ENCODE results near the gene BRME1.

BRME1 gene

DNA sequence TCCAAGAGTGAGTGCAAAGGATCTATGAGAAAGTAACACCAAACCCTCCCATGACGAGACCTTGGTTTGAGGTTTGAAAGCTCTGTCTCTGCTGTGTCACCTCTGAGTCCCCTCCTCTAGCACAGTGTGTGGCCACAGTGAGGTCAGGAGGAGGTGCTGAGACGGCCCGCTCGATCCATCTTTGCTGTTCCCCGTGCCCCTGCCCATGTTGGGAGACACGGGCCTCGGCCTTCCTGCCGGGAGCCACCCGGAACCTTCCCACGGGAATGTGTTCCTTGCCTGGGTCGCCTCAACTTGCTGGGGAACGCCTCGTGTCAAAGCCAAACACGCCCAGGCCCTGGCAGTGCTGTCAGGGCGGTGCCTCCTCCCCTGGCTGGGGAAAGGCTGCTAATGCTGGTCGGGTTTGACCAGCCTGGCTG, 18.9 kb downstream of the BRME1 start:
- DNase-seq = no peak

DNA sequence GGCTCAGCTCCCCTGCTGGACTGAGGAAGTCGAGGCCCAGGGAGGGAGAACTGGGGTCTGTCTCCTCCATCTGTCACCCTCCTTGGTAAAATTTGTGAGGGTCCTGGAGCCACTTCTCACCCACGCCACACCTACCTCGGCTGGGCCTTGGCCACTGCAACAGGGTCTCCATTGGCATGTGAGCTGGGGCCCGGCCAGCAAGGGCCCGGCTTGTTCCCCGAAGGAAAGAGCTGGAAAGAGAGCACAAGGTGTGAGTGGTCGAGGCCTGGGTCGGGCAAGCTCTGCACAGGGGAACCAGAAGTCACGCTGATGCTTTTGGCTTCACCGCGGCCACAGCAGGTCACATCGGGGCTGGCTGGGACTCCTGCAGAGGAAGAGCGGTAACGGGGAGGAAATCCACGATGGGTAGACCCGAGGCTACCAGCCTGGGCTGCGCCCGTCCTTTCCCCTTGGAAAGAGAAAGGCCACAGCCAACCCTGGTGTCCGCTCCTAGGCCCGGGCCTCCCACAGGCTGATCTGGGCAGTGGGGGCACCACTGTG, 20.0 kb downstream of the BRME1 start:
- no peak for DNase-seq

DNA sequence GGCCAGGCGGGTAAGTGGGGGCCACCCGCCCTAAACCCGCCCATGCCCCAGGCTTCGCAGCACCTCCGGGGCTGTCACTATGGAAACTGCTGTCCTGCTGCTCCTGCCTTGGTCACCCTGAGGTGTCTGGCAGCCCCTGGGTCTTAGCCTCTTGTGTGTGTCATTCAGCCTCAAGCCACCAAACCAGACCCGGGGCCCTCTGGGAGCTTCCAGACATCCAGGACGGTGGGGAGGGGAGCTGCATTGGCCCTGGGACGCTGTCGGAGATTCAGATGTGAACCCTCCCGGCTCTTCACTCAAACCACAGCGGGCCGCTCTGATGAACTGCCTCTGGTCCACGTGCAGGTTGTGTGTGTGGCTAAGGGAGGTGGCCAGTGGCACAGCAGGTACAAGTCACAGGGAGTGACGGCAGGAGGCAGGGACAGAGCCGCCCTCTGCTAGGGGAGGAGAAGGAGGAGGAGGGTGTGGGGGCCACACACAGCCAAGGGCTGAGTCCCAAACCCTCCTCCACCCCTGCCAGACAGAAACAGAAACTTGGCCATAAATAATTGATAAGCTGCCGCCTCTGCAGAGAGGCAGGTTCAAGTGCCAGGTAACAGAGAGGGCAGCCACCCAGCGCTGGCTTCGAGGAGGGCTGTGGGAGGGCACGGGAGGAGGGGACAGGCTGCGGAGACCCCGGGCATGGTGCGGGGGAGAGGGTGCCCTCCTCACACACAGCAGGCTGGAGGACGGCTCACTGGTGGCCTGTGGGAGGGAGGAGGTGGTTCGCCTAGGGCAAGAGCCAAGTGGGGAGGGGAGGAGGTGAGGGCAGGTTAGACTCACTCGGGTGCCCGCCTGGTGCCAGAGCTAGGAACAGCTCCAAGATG, 21.0 kb downstream of the BRME1 start:
- DNase-seq = peak; percentile 54

DNA sequence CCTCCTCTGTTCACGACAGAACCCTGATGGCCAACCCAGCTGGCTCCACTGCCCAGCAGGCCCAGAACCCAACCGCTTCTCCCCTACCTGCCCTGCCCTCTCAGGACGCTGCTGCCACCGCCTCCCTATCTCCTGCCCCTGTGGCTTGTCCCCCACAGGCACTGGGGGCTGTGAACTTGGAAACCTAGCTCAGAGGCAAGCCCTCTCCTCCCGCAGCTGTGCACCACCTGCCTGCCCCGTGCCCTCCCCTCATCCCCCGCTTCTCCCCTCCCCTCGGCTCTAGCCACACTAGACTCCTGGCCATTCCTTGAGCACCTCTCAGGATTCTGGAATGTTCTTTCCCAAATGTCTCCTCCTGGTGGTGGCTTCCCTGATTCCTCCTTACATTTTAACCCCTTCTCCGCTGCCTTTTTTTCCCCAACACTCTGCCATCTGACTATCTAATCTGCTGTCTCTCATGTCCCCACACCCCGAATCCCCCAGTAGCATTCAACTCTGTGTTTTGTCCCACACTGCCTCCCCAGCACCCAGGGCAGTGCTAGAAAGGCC, 22.3 kb downstream of the BRME1 start:
- DNase-seq = no peak

DNA sequence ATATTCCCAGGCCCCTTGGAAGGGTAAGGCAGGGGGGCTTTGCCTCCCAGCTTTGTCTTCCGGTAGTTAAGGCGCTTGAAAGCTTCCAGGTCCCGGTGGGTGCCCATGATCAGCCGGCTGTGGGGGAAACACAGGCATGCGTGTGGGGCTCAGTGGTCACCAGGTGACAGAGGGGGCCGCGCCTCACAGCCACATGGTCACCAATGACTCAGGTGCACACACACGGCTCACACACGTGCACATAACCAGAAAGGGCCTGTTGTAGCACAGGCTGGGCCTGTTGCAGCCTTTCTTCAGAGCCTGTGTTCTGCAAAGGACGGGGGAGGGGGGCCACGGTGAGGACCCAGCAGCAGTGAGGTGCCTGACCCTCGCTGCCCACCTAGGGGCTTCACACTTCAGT, 23.1 kb downstream of the BRME1 start:
- DNase-seq = no peak

DNA sequence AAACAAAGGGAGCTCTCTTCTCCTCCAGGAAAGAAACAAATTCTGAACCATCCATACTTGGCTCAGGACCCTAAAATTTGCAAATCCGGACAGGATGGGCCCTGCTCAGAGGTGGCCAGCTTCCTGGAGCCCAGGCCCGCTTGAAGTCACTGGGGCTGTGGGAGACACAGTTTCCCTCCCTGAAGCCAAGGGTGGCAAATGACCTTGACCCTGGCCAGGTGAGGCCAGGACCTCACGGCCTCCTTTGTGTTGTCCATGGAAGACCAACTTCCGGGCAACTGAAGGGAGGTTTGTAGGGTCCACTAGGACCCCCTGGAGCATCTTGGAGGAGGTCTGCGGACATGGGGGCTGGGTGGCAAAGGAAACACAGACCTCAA, 23.5 kb downstream of the BRME1 start:
- no peak for DNase-seq

DNA sequence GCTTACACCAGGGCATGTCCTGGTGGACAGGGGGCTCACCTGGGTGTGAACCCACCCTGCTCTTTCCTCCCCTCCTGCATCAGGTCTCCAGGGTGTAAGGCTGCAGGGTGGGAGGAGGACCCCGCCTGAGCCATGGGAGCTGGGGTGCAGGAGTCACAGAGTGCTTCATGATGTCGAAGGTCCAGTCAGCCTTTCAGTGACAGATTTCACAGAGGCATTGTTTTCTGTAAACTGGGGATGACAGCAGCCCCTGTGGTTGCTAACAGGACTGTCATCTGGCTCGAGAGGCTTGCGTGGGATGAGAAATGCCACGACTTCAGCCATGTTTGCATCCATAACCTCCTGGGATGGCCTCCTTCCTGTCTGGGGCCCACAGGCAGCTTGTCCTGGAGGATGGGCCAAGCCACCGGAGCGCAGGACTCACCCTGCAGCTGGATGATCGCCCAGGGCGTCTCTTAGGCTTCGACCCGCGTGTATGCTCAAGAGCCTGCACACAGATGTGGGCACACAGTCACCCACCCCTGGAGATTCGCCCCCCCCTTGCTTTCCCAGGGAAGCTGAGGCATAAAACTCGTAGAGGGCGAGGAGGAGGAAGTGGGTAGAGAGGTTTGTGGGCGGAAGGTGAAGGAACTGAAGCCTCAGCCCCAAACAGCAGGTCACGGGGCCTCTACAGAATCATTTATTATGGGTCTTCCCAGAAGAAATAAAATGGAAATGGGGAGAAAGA, 24.1 kb downstream of the BRME1 start:
- DNase-seq = no peak

DNA sequence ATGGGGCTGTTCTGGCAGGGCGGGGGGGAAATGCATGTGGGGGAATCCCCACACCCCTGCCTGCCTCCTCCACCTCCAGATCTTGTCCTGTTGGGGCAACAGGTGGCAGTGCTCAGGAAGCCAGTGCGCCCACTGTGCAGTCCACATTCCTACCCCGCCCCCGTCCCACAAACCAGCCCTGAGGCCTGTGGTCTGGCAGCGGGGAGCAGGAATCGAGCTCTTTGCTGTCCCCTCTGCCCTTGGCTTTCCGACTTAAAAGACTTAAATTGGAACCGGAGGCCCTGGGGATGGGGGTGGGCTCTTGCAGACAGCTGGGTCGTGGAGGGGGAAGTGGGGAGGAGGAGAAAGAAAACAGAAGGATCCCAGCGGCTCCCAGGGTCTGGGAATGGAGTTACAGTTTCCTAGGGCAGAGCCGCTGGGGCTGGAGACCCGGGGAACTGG, 24.6 kb downstream of the BRME1 start:
- no peak for DNase-seq

DNA sequence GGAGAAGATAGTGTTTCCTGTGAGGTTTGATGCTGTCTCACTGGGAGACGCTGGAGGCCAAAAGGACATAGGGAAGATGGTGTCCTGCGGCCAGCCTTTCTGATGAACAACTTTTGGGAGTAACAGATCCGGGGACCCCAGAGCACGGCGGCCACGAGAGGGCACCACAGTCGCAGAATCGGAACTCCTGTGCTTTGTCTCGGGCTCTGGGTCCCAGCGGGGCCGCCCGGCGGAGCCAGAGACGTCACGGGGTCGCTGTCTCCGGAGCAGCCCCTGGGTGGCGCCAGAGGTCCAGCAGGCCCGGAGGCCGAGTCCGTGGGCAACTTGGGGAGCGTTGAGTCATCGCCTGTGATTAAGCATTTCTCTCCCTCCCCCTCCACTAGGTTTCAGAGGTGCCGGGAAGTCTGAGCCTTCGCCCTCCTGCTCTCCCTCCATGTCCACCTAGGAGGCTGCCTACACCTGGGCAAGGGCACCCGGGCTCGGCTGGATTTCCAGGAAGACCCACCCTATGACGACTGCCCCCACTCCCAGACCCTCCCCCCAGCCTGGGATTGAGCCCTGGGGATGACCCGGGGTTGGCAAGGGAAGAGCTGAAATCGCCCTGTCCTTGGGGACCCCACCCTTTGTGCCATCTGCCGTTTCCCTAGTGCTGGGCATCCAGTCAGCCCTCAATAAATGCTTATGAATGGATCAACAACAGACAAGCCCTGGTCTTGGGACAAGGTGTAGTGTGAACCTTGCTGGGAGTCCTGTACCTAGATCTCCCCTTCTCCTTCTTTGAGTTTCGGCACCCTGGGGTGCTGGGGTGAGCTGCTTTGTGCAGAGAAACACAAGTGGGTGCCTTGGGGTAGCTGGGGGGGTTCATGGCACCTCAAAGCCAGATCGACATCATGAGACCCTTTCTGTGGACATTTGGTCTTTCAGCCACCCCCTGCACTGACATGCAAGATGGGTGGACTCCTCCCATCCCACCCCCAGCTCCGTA, 25.6 kb downstream of the BRME1 start:
- peak; percentile 87 for DNase-seq

DNA sequence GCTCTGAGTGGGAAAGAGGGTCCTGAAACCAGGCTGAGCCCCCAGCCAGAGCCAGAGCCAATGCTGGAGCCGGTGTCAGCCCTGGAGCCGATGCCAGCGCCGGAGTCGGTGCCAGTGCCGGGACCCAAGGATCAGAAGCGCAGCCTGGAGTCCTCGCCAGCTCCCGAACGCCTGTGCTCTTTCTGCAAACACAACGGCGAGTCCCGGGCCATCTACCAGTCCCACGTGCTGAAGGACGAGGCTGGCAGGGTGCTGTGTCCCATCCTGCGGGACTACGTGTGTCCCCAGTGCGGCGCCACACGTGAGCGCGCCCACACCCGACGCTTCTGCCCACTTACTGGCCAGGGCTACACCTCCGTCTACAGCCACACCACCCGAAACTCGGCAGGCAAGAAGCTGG, 28.6 kb downstream of the BRME1 start:
- no peak for DNase-seq

DNA sequence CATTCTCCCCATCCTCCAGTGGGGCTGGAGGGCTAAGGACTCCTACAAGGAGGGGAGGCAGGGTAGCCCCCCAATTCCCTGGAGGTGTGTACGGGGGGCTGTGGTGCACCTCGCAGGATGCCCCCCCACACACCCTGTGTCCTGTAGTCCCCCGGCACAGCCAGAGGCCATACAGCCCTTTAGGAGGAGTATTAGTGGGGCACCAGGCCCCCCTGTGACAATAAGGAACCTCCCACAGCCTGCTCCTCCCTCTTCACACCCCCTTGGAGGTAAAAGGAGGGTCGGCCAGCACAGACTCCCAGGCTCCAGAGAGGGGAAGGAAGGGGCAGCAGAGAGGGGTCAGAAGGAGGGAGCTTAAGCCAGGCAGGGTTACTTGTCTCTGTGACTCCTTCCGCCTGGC, 29.1 kb downstream of the BRME1 start, which contains the start of gene NANOS3:
NANOS3 (plus strand) TSS at position 301 of the 400 bp plus-strand sequence. CDS start 115 bp downstream, outside the sequence.
- no peak for DNase-seq

DNA sequence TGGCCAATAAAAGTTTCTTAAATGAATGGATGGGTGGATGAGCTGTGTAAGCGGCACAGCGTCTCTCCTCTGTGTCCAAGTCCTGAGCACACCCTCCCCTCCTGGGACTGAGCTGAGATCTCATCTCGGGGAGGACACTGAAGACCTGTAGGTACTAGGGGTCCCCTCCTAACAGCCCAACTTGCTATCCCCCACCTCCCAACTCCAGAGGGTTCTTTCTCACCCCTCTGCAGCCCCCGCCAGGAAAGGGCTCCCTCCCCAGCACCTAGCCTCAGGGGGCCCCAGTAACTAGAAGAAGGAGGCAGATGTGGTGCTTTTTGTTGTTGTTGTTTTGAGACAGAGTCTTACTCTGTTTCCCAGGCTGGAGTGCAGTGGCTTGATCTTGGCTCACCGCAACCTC, 30.1 kb downstream of the BRME1 start:
- no peak for DNase-seq

DNA sequence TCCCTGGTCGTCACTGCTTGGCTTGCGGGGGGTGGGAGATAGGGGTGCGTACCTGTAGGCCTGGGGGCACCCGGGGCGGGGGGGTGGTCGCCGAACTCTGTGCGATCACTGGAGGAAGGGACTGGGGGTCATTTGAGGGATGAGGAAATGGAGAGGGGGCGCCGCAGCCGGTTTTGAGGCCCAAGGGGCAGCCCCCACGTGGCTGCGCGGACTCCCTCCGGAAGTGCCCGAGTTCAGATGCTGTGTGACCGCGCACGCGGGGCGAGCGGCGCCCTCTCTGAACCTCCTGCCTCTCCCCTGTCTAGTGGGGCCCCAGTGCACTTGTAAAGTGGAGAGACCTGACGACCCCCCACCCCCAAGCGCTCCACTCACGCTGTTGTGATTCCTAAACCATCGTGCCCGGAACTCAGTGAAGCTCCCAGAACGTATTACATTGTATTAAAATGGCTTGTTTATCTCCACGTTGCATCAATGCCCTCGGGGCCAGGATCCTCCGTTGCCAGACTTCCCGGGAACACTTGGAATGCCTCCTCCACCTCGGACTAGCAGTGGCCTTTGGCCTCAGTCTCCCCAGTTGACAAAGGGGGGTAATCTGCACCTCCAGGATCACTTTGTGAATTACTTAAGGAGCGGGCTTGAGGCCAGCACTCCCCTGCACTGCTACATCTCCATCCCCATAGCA, 31.9 kb downstream of the BRME1 start:
- DNase-seq = no peak

DNA sequence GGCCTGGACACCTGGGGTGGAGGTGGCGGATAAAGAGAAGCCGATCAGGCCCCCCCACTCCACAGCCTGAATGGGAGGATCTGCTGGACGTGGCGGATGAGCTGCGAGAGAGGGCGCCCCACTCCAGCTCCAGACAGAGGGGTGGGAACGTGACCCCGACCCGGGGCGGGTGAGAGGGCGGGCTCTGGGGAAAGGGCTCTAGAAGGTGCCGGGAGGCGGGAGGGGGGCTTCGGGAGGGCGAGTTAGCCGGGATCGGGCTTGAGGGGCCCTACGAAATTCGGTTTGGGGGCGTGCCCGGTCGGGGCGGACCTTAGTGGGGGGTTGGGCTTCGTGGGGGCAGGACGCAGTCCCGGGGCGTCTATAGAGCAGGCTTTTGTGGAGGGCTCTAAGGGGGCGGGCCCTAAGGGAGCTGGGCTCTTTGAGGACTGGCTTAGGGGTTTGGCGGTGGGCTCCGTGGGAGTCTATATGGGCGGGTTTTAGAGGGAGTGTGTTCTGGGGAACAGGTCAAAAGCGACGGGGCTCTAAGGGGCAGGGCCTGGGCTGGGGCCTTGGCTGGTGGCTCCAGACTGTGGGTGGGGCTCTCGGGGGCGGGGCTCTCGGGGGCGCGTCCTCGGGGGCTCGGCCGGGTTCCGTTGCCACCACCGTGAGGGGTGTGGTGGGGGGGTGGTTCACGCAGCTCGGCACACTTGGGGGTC, 33.1 kb downstream of the BRME1 start:
- DNase-seq = no peak

DNA sequence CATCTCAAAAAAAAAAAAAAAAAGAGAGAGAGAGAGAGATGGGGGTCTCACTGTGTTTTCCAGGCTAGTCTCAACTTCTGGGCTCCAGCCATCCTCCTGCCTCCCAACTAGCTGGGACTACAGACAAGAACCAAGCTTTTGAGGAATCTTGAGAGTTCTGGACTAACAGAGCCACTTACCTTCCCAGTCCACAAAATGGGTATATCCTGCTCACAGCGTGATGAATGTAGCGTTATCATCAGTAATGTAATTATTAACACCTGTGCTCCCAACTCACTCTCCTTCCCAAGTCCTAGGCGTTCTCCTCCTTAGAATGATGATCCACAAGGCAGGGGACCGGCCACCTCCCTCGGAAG, 33.6 kb downstream of the BRME1 start:
- no peak for DNase-seq

DNA sequence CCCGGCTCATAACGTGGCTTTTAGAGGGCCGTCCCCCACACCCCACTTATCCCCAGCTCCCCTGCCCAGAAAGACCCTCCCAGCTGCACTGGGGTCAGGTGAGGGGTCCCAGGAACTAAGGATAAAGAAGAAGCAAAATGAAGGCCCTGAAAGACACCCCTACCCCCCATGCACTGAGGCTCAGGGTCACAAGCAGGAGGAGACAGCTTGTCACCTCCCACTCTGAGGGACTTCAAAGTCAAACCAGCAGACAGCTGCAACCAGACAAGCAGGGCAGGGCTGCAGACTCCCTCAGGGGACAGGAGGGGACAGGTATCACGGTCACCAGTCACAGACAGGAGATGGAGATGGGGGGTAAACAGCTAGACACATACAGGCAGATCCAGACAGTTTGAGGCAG, 35.0 kb downstream of the BRME1 start:
- no peak for DNase-seq

DNA sequence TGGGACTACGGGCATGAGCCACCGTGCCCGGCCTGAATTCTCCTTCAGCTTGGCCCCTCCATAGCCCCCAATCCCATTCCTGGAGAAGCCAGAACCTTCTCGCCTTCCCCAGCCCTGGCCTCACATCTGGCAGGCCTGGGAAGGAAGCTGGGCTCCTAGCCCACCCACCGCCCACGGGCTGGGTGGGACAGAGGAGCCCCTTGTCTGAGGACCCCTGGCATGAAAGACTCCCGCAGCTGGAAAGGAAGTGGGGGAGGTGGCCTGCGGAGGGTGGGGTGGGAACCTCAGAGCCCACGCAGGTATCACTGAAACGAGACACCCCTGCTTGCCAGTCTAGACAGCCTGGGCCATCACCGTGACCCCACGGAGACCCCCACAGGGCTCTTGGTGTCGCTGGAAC, 36.6 kb downstream of the BRME1 start:
- no peak for DNase-seq

DNA sequence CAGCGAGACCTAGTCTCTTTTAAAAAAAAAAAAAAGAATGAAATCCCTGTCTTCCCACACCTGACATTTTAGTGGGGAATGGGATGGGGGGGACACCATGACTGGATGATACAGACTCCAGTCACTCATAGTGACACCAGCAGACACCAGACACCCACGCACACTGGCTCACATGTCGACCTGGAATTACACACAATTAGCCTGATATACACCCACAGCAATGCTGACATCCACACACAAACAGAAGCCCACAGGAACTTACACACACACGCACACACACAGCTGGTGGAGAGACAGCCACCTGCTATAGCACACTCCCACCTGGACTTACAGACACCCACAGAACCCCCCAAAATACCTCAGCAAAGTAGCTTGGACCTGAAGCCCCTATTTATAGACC, 37.3 kb downstream of the BRME1 start:
- DNase-seq = no peak

DNA sequence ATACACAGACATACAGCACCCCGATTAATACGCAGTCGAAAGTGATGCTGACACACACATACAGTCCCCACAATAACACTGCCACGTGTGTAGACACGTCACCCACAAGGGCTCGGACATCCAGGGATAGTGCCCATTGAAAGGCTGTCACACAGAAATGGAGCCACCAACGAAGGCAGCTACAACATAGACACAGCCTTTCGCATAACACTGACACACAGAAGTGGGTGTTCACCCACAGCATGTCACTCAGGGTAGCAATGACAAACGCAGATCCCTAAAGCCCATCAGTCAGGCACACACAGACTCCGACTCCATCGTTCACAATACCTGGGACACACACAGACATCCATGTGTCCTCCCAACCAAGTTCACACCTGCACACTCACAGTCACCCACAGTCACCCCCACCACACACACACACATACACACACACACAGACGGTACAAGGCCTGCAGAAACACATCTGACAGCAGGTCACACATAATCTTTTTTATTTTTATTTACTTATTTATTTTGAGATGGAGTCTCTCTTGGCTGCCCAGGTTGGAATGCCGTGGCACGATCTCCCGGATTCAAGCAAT, 39.4 kb downstream of the BRME1 start:
- no peak for DNase-seq

DNA sequence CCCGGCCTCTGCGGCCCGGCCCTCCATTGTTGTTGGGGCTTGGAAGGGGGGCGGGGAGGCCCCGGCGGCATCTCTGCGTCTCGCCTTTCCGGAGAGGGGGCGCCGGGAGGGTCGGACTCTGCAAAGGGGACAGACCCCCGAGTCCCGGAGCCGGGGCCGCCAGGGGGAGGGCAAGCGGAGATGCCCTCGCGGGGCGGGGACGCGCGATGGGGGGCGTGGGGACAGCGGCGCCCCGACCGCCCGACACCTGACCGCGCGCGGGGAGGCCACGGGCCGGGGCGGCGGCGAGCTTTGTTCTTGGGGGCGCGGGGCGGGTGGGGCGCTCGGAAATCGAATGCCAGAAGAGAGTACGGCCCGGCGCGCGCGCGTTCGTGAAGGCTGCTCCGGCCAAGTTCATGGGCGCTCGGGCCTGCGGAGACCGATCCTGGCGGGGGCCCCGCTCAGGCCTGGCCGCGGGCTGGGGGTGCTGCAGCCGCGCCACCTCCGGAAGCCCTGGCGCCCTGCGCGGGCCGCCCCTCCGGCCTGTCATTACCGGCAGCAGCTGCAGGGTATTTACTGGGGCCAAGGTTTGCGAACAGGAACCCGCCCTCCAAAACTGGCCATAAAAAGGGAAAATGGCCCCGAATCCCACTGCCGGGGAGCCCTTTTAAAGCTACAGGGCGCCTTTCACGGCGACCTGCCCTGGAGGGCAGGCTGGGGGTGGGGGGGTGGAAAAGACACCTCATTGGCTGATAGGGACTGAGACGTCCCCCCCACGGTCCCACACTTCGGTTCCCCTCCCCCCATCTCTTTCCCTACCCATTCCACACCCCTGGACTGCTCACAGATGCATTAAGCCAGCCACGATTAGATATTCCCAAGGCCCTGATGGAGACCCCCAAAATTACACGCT, 40.1 kb downstream of the BRME1 start:
- no peak for DNase-seq
